Activated naive CD8-positive, alpha-beta T cell (primary cell): ENCODE measurements around the gene ZNF506.
"Not testable (repeated sequence)": the region's sequence is repeated elsewhere in the genome, so short reads cannot be mapped to it uniquely, and the experiment has no call there.

Experiments
- H3K27ac Mint-ChIP-seq: one replicate; pipeline ENCODE4 v1.8.0; 2021; ENCODE audit warnings: mixed read lengths
- H3K27me3 Mint-ChIP-seq: one replicate; pipeline ENCODE4 v1.8.0; 2021; ENCODE audit warnings: mixed read lengths
- H3K36me3 Mint-ChIP-seq: one replicate; pipeline ENCODE4 v1.8.0; 2021; ENCODE audit warnings: mixed read lengths
- H3K4me1 Mint-ChIP-seq: one replicate; pipeline ENCODE4 v1.8.0; 2021; ENCODE audit warnings: low read depth, mixed read lengths
- H3K4me3 Mint-ChIP-seq: one replicate; pipeline ENCODE4 v1.8.0; 2021; ENCODE audit warnings: mild to moderate bottlenecking, mixed read lengths
- H3K9me3 Mint-ChIP-seq: one replicate; pipeline ENCODE4 v1.8.0; 2021; ENCODE audit warnings: low read depth, mixed read lengths

Gene ZNF506

GRCh38 chr19:19821366-19821951, at the start of gene ZNF506:
TSS of gene ZNF506 (minus strand) at chr19:19821750. CDS start at chr19:19821603, 147 bp downstream.
- Mint-ChIP-seq H3K4me1 (peaks cover 40% of the 10 kb centered on the region), H3K27me3 (no peaks in the 10 kb centered on the region), H3K9me3 (peaks cover 10% of the 10 kb centered on the region), H3K36me3 (peaks cover 14% of the 10 kb centered on the region), H3K4me3 (peak within 1 kb of the TSS; percentile 99), H3K27ac (peak within 1 kb of the TSS; percentile 99)

- peaks cover 55% of the 10 kb centered on the region for H3K4me1 Mint-ChIP-seq
- H3K4me3 Mint-ChIP-seq, H3K27me3 Mint-ChIP-seq, H3K9me3 Mint-ChIP-seq, H3K27ac Mint-ChIP-seq, H3K36me3 Mint-ChIP-seq: not testable (repeated sequence)
These were observed 48.5 kb upstream of the ZNF506 start for GRCh38 chr19:19870086-19870485.

GRCh38 chr19:19866611-19867248, 45.2 kb upstream of the ZNF506 start:
- peaks cover 38% of the 10 kb centered on the region for H3K4me1 Mint-ChIP-seq
- peak overlapping the region; percentile 98 for H3K27ac Mint-ChIP-seq
- no peaks in the 10 kb centered on the region for H3K9me3 Mint-ChIP-seq
- peaks cover 3% of the 10 kb centered on the region for H3K36me3 Mint-ChIP-seq
- peak overlapping the region; percentile 100 for H3K4me3 Mint-ChIP-seq
- H3K27me3 Mint-ChIP-seq = no peaks in the 10 kb centered on the region

GRCh38 chr19:19865750-19866610, 44.4 kb upstream of the ZNF506 start, which contains the start of gene ZNF253:
TSS of gene ZNF253 (plus strand) at chr19:19865882. CDS start at chr19:19865997, 115 bp downstream.
- Mint-ChIP-seq H3K4me3 (peak within 1 kb of the TSS; percentile 100), H3K9me3 (no peaks in the 10 kb centered on the region), H3K4me1 (peaks cover 33% of the 10 kb centered on the region), H3K27ac (peak within 1 kb of the TSS; percentile 98), H3K36me3 (no peaks in the 10 kb centered on the region), H3K27me3 (no peaks in the 10 kb centered on the region)

- Mint-ChIP-seq H3K4me1 (peaks cover 4% of the 10 kb centered on the region), H3K27me3 (no peaks in the 10 kb centered on the region), H3K9me3 (no peaks in the 10 kb centered on the region), H3K4me3 (peak overlapping the region; percentile 84), H3K27ac (no peak overlapping the region), H3K36me3 (peaks cover 6% of the 10 kb centered on the region)
These were observed 39.3 kb upstream of the ZNF506 start for GRCh38 chr19:19860756-19861390.

GRCh38 chr19:19858751-19859150, 37.2 kb upstream of the ZNF506 start:
- Mint-ChIP-seq H3K4me1 (peaks cover 11% of the 10 kb centered on the region), H3K9me3 (no peaks in the 10 kb centered on the region), H3K27me3 (no peaks in the 10 kb centered on the region), H3K36me3 (peaks cover 13% of the 10 kb centered on the region), H3K27ac (no peak overlapping the region), H3K4me3 (no peak overlapping the region)

GRCh38 chr19:19851740-19852139, 30.2 kb upstream of the ZNF506 start:
- H3K27me3 Mint-ChIP-seq, H3K4me3 Mint-ChIP-seq, H3K27ac Mint-ChIP-seq, H3K36me3 Mint-ChIP-seq, H3K4me1 Mint-ChIP-seq, H3K9me3 Mint-ChIP-seq: not testable (repeated sequence)

GRCh38 chr19:19849056-19849455, 27.5 kb upstream of the ZNF506 start:
- peaks cover 3% of the 10 kb centered on the region for H3K36me3 Mint-ChIP-seq
- H3K9me3 Mint-ChIP-seq = no peaks in the 10 kb centered on the region
- no peak overlapping the region for H3K4me3 Mint-ChIP-seq
- H3K27me3 Mint-ChIP-seq = no peaks in the 10 kb centered on the region
- no peak overlapping the region for H3K27ac Mint-ChIP-seq
- H3K4me1 Mint-ChIP-seq = no peaks in the 10 kb centered on the region

- Mint-ChIP-seq H3K27me3 (no peaks in the 10 kb centered on the region), H3K36me3 (peaks cover 7% of the 10 kb centered on the region), H3K4me3 (no peak overlapping the region), H3K4me1 (no peaks in the 10 kb centered on the region), H3K9me3 (no peaks in the 10 kb centered on the region), H3K27ac (no peak overlapping the region)
These were observed 26.2 kb upstream of the ZNF506 start for GRCh38 chr19:19847781-19848180.

GRCh38 chr19:19835560-19836038, 14.0 kb upstream of the ZNF506 start:
- Mint-ChIP-seq H3K4me1 (no peaks in the 10 kb centered on the region), H3K36me3 (peaks cover 23% of the 10 kb centered on the region), H3K27ac (no peak overlapping the region), H3K27me3 (no peaks in the 10 kb centered on the region), H3K9me3 (peaks cover 29% of the 10 kb centered on the region), H3K4me3 (no peak overlapping the region)

GRCh38 chr19:19826875-19827274, 5.3 kb upstream of the ZNF506 start:
- no peak overlapping the region for H3K4me3 Mint-ChIP-seq
- H3K9me3 Mint-ChIP-seq = peaks cover 45% of the 10 kb centered on the region
- peaks cover 35% of the 10 kb centered on the region for H3K36me3 Mint-ChIP-seq
- no peaks in the 10 kb centered on the region for H3K27me3 Mint-ChIP-seq
- no peak overlapping the region for H3K27ac Mint-ChIP-seq
- H3K4me1 Mint-ChIP-seq = peaks cover 1% of the 10 kb centered on the region

- Mint-ChIP-seq H3K27ac (no peak overlapping the region), H3K4me1 (peaks cover 21% of the 10 kb centered on the region), H3K4me3 (no peak overlapping the region), H3K36me3 (peaks cover 25% of the 10 kb centered on the region), H3K9me3 (peaks cover 28% of the 10 kb centered on the region), H3K27me3 (no peaks in the 10 kb centered on the region)
These were observed 2.4 kb upstream of the ZNF506 start for GRCh38 chr19:19823916-19824315.

- Mint-ChIP-seq H3K4me3 (peak overlapping the region; percentile 99), H3K9me3 (peaks cover 14% of the 10 kb centered on the region), H3K4me1 (peaks cover 38% of the 10 kb centered on the region), H3K27ac (peak overlapping the region; percentile 89), H3K36me3 (peaks cover 19% of the 10 kb centered on the region)
- not testable (repeated sequence) for H3K27me3 Mint-ChIP-seq
These were observed 426 bp upstream of the ZNF506 start for GRCh38 chr19:19821976-19822375.

- no peaks in the 10 kb centered on the region for H3K27me3 Mint-ChIP-seq
- peak overlapping the region; percentile 99 for H3K4me3 Mint-ChIP-seq
- H3K27ac Mint-ChIP-seq = peak overlapping the region; percentile 99
- H3K9me3 Mint-ChIP-seq = peaks cover 7% of the 10 kb centered on the region
- peaks cover 41% of the 10 kb centered on the region for H3K4me1 Mint-ChIP-seq
- H3K36me3 Mint-ChIP-seq = peaks cover 11% of the 10 kb centered on the region
These were observed 703 bp downstream of the ZNF506 start for GRCh38 chr19:19820774-19821320.
